ENCODE data around the gene SYNPO2.
"Not testable (repeated sequence)": the region's sequence is repeated elsewhere in the genome, so short reads cannot be mapped to it uniquely, and the experiment has no call there.

SYNPO2 gene

GRCh38 chr4:119041396-119041795, 152.7 kb downstream of the SYNPO2 start:
- TF ChIP-seq CTCF (IDR thresholded peaks at IDR 0.05; ENCODE audit: low read depth, low read length, missing control alignments), result no peak
- Histone ChIP-seq H3K27me3 (replicated peaks) (no peaks in the 10 kb centered on the region), H3K4me3 (ENCODE audit: low read depth, low read length) (no peak overlapping the region), H3K36me3 (replicated peaks) (no peaks in the 10 kb centered on the region), H3K27ac (no peak overlapping the region)
- no peak for DNase-seq
- in situ Hi-C loops (cut with HindIII; ENCODE audit: low pct_ligation_motif_present, low sequenced_read_pairs), result no loop called here

GRCh38 chr4:119041951-119042560, 153.4 kb downstream of the SYNPO2 start:
- TF ChIP-seq CTCF (IDR thresholded peaks at IDR 0.05; ENCODE audit: low read depth, low read length, missing control alignments), result peak; percentile 74
- DNase-seq, result peak; percentile 60
- no peaks in the 10 kb centered on the region for H3K27me3 ChIP-seq (replicated peaks)
- no peaks in the 10 kb centered on the region for H3K36me3 ChIP-seq (replicated peaks)
- in situ Hi-C loops (cut with HindIII; ENCODE audit: low pct_ligation_motif_present, low sequenced_read_pairs), result no loop called here
- H3K27ac ChIP-seq, result no peak overlapping the region
- H3K4me3 ChIP-seq (ENCODE audit: low read depth, low read length), result no peak overlapping the region

GRCh38 chr4:119046263-119046662, 157.6 kb downstream of the SYNPO2 start:
- no peak for DNase-seq
- in situ Hi-C loops (cut with HindIII; ENCODE audit: low pct_ligation_motif_present, low sequenced_read_pairs), result no loop called here
- no peak for TF ChIP-seq CTCF (IDR thresholded peaks at IDR 0.05; ENCODE audit: low read depth, low read length, missing control alignments)
- H3K27ac ChIP-seq, result no peak overlapping the region
- no peaks in the 10 kb centered on the region for H3K27me3 ChIP-seq (replicated peaks)
- H3K4me3 ChIP-seq (ENCODE audit: low read depth, low read length), result no peak overlapping the region
- no peaks in the 10 kb centered on the region for H3K36me3 ChIP-seq (replicated peaks)

GRCh38 chr4:119047059-119047458, 158.4 kb downstream of the SYNPO2 start:
- H3K27me3 ChIP-seq (replicated peaks); H3K27ac ChIP-seq; DNase-seq; H3K4me3 ChIP-seq (ENCODE audit: low read depth, low read length); in situ Hi-C loops (cut with HindIII; ENCODE audit: low pct_ligation_motif_present, low sequenced_read_pairs); H3K36me3 ChIP-seq (replicated peaks): not testable (repeated sequence)

GRCh38 chr4:119048446-119048845, 159.8 kb downstream of the SYNPO2 start:
- TF ChIP-seq CTCF (IDR thresholded peaks at IDR 0.05; ENCODE audit: low read depth, low read length, missing control alignments), result no peak
- H3K27me3 ChIP-seq (replicated peaks), result no peaks in the 10 kb centered on the region
- in situ Hi-C loops (cut with HindIII; ENCODE audit: low pct_ligation_motif_present, low sequenced_read_pairs), result no loop called here
- H3K4me3 ChIP-seq (ENCODE audit: low read depth, low read length), result no peak overlapping the region
- no peak for DNase-seq
- no peaks in the 10 kb centered on the region for H3K36me3 ChIP-seq (replicated peaks)
- H3K27ac ChIP-seq, result no peak overlapping the region

- DNase-seq, result no peak
- in situ Hi-C loops (cut with HindIII; ENCODE audit: low pct_ligation_motif_present, low sequenced_read_pairs), result no loop called here
- H3K27ac ChIP-seq, result no peak overlapping the region
- H3K27me3 ChIP-seq (replicated peaks), result no peaks in the 10 kb centered on the region
- H3K4me3 ChIP-seq (ENCODE audit: low read depth, low read length), result no peak overlapping the region
- no peak for TF ChIP-seq CTCF (IDR thresholded peaks at IDR 0.05; ENCODE audit: low read depth, low read length, missing control alignments)
- H3K36me3 ChIP-seq (replicated peaks), result no peaks in the 10 kb centered on the region
Observed at GRCh38 chr4:119049342-119049741, 160.7 kb downstream of the SYNPO2 start.
